DMS79 treated with DMSO at 0.1 percent for 48 hours (cell line): ENCODE measurements around the gene ROBO1.
"Not testable (repeated sequence)": the region's sequence is repeated elsewhere in the genome, so short reads cannot be mapped to it uniquely, and the experiment has no call there.

Experiments used
- DNase-seq: peaks from one replicate; lab custom pipeline; 2025; lab: John Stamatoyannopoulos, UW

ROBO1 gene

GRCh38 chr3:78689378-78689777 is 1078.4 kb downstream of the ROBO1 start:
- no peak for DNase-seq

- DNase-seq = no peak
These were observed 1080.3 kb downstream of the ROBO1 start for GRCh38 chr3:78687520-78687919.

GRCh38 chr3:78683284-78683683 is 1084.5 kb downstream of the ROBO1 start:
- no peak for DNase-seq

GRCh38 chr3:78675119-78675805 is 1092.5 kb downstream of the ROBO1 start:
- not testable (repeated sequence) for DNase-seq

- no peak for DNase-seq
These were observed 1097.1 kb downstream of the ROBO1 start for GRCh38 chr3:78670746-78671145.

- DNase-seq = no peak
These were observed 1097.7 kb downstream of the ROBO1 start for GRCh38 chr3:78670094-78670493.

- no peak for DNase-seq
These were observed 1099.5 kb downstream of the ROBO1 start for GRCh38 chr3:78668302-78668701.

GRCh38 chr3:78666470-78666800 is 1101.4 kb downstream of the ROBO1 start:
- no peak for DNase-seq

- DNase-seq = no peak
These were observed 1101.9 kb downstream of the ROBO1 start for GRCh38 chr3:78665776-78666469.

- DNase-seq = no peak
These were observed 1102.7 kb downstream of the ROBO1 start for GRCh38 chr3:78665101-78665500.

- no peak for DNase-seq
These were observed 1106.8 kb downstream of the ROBO1 start for GRCh38 chr3:78660957-78661356.

- DNase-seq = no peak
These were observed 1108.3 kb downstream of the ROBO1 start for GRCh38 chr3:78659386-78659987.

GRCh38 chr3:78647726-78648125 is 1120.1 kb downstream of the ROBO1 start:
- DNase-seq = no peak

- DNase-seq = peak; percentile 53
These were observed 1122.0 kb downstream of the ROBO1 start for GRCh38 chr3:78645628-78646310.

GRCh38 chr3:78644847-78645246 is 1123.0 kb downstream of the ROBO1 start:
- DNase-seq = no peak

GRCh38 chr3:78642226-78643035 is 1125.4 kb downstream of the ROBO1 start:
- DNase-seq = no peak

GRCh38 chr3:78641703-78642102 is 1126.1 kb downstream of the ROBO1 start:
- no peak for DNase-seq

GRCh38 chr3:78634316-78634715 is 1133.5 kb downstream of the ROBO1 start:
- DNase-seq = no peak

- DNase-seq = no peak
These were observed 1134.2 kb downstream of the ROBO1 start for GRCh38 chr3:78633626-78634025.

- no peak for DNase-seq
These were observed 1134.8 kb downstream of the ROBO1 start for GRCh38 chr3:78632925-78633553.

- no peak for DNase-seq
These were observed 1138.3 kb downstream of the ROBO1 start for GRCh38 chr3:78629544-78629943.
